OCI-LY7 (cell line): Measurements from ENCODE around the gene SUCLG1. TPM values are rescaled to one million over a fixed set of nuclear protein-coding genes. Genes with fewer than 3 reads are reported as not detected.

Source experiments
- BruUV-seq: library from RNA; stranded (reverse); fragments of 400-500 nt; replicated peaks from 2 replicates; lab custom pipeline; 2021; lab: Mats Ljungman, UMichigan
- CTCF ChIA-PET: fragments of 300-600 bp; sonication (Branson Sonifier 250); formaldehyde crosslinking; loops from one replicate; lab custom pipeline; 2022; ENCODE audit warnings: antibody characterized with exemption; ENCODE audit not compliant: unreplicated experiment; lab: Charles Lee
- POLR2A ChIA-PET: fragments of 300-600 bp; sonication (Branson Sonifier 250); formaldehyde crosslinking; loops from one replicate; lab custom pipeline; 2022; ENCODE audit warnings: antibody characterized with exemption; lab: Charles Lee
- DNase-seq: peaks from one replicate; pipeline ENCODE4 v3.0.0-alpha.2; 2015; ENCODE audit warnings: low spot score
- H2AFZ ChIP-seq: fragments of 200-600 bp; sonication (generic), shearing (Covaris generic); 2 replicates; pipeline ENCODE4 v1.6.1; 2014; ENCODE audit warnings: mild to moderate bottlenecking, antibody characterized with exemption, low read length, moderate library complexity
- H3K27ac ChIP-seq: fragments of 200-600 bp; sonication (generic); 2 replicates; pipeline ENCODE4 v1.5.1; 2014; ENCODE audit warnings: mixed run types, low read depth, mild to moderate bottlenecking, moderate library complexity, low read length, inconsistent platforms; ENCODE audit not compliant: poor library complexity, severe bottlenecking
- H3K36me3 ChIP-seq: fragments of 200-600 bp; sonication (generic); 2 replicates; pipeline ENCODE4 v1.6.1; 2014; ENCODE audit warnings: mild to moderate bottlenecking, antibody characterized with exemption, low read length, moderate library complexity, mixed read lengths; ENCODE audit not compliant: insufficient read depth
- H3K4me1 ChIP-seq: fragments of 200-600 bp; sonication (generic); 2 replicates; pipeline ENCODE4 v1.5.1; 2014; ENCODE audit warnings: mild to moderate bottlenecking, low read length; ENCODE audit not compliant: insufficient read depth, poor library complexity, severe bottlenecking
- H3K4me2 ChIP-seq: fragments of 200-600 bp; sonication (generic); 2 replicates; pipeline ENCODE4 v1.6.1; 2014; ENCODE audit warnings: mild to moderate bottlenecking, low read length
- H3K4me3 ChIP-seq: fragments of 200-600 bp; sonication (generic); 2 replicates; pipeline ENCODE4 v1.5.1; 2014; ENCODE audit warnings: mild to moderate bottlenecking, low read depth, low read length; ENCODE audit not compliant: poor library complexity, severe bottlenecking
- H3K79me2 ChIP-seq: fragments of 200-600 bp; sonication (generic); 2 replicates; pipeline ENCODE4 v1.6.1; 2016; ENCODE audit warnings: low read depth, mild to moderate bottlenecking, low read length, moderate library complexity, mixed read lengths; ENCODE audit not compliant: insufficient read depth
- H3K9me2 ChIP-seq: fragments of 200-600 bp; sonication (generic); 2 replicates; pipeline ENCODE4 v1.6.1; 2016; ENCODE audit warnings: mild to moderate bottlenecking, low read length, mixed read lengths; ENCODE audit not compliant: insufficient read depth
- H3K9me3 ChIP-seq: fragments of 200-600 bp; sonication (generic); 2 replicates; pipeline ENCODE4 v1.6.1; 2014; ENCODE audit warnings: mild to moderate bottlenecking, mixed run types, low read length, mixed read lengths
- H4K20me1 ChIP-seq: fragments of 200-600 bp; sonication (generic); 2 replicates; pipeline ENCODE4 v1.6.1; 2014; ENCODE audit warnings: mild to moderate bottlenecking, antibody characterized with exemption, low read length, moderate library complexity, mixed read lengths; ENCODE audit not compliant: insufficient read depth
- EZH2phosphoT487 ChIP-seq: fragments of 200-600 bp; sonication (generic); IDR thresholded peaks from 2 replicates; pipeline ENCODE4 v1.6.1; 2018; ENCODE audit warnings: low read depth, borderline replicate concordance, mild to moderate bottlenecking, mixed run types, antibody characterized with exemption, low read length, moderate library complexity, mixed read lengths
- intact Hi-C: fragments of 100-400 bp; cut with micrococcal nuclease; formaldehyde crosslinking; loops from one replicate; pipeline ENCODE4 v1.10.0; 2022; ENCODE audit not compliant: unreplicated experiment
- total RNA-seq, 2 experiments: library from RNA; depleted of rRNA in 1 of 2; stranded (reverse); fragments of >200 nt in 1 of 2; shearing (Covaris generic) in 1 of 2; gene quantifications; 2 replicates each; pipeline ENCODE4 v1.2.3, GENCODE V29; 2014 to 2022
- TF ChIP-seq, protein P1 (sequence below): fragments of 200-600 bp; sonication (generic); conservative IDR thresholded peaks from 2 replicates; pipeline ENCODE4 v1.5.1; 2014; ENCODE audit warnings: mild to moderate bottlenecking, antibody characterized with exemption, low read length, moderate library complexity, mixed read lengths

Gene SUCLG1
- total RNA-seq, 2 experiments from 2014 or later: 50.6 to 66.4 TPM

- H3K9me3 ChIP-seq: no peaks in the 10 kb centered on the region
- no peak overlapping the region for H3K4me3 ChIP-seq
- no peaks in the 10 kb centered on the region for H3K79me2 ChIP-seq
- ChIA-PET POLR2A (no interaction called here), CTCF (no interaction called here)
- DNase-seq: no peak
- TF ChIP-seq, protein P1, sequence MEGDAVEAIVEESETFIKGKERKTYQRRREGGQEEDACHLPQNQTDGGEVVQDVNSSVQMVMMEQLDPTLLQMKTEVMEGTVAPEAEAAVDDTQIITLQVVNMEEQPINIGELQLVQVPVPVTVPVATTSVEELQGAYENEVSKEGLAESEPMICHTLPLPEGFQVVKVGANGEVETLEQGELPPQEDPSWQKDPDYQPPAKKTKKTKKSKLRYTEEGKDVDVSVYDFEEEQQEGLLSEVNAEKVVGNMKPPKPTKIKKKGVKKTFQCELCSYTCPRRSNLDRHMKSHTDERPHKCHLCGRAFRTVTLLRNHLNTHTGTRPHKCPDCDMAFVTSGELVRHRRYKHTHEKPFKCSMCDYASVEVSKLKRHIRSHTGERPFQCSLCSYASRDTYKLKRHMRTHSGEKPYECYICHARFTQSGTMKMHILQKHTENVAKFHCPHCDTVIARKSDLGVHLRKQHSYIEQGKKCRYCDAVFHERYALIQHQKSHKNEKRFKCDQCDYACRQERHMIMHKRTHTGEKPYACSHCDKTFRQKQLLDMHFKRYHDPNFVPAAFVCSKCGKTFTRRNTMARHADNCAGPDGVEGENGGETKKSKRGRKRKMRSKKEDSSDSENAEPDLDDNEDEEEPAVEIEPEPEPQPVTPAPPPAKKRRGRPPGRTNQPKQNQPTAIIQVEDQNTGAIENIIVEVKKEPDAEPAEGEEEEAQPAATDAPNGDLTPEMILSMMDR: no peak
- TF ChIP-seq EZH2phosphoT487: no peak
- H3K4me2 ChIP-seq: no peak overlapping the region
- peaks cover 86% of the 10 kb centered on the region for H3K36me3 ChIP-seq
- H3K4me1 ChIP-seq: no peaks in the 10 kb centered on the region
- intact Hi-C loops: no loop called here
- no TSS peak for BruUV-seq
- no peak overlapping the region for H2AFZ ChIP-seq
- H4K20me1 ChIP-seq: no peaks in the 10 kb centered on the region
- no peak overlapping the region for H3K27ac ChIP-seq
- H3K9me2 ChIP-seq: no peaks in the 10 kb centered on the region
Observed at GRCh38 chr2:84441505-84441904, 17.6 kb downstream of the SUCLG1 start.

DNA sequence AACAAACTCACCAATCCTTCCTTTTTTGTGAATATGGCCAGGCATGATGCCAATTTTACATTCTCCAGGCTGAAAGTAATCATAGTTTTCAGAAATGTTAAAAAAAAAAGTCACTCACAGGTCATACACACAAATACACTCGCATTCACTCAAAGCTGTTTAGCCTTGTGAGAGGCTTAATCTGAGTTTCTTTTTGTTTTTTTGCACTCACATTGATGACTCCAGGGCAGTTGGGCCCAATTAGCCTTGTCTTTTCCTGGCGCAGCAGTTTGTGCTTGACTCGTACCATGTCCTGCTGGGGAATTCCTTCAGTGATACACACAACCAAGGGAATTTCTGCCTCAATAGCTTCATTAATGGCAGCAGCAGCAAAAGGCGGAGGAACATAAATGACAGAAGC lies 18.0 kb downstream of the SUCLG1 start:
- Histone ChIP-seq H2AFZ (no peak overlapping the region), H3K36me3 (peaks cover 86% of the 10 kb centered on the region), H3K79me2 (no peaks in the 10 kb centered on the region), H3K9me3 (no peaks in the 10 kb centered on the region), H3K9me2 (no peaks in the 10 kb centered on the region), H4K20me1 (no peaks in the 10 kb centered on the region), H3K4me2 (no peak overlapping the region), H3K4me1 (no peaks in the 10 kb centered on the region), H3K27ac (no peak overlapping the region), H3K4me3 (no peak overlapping the region)
- POLR2A ChIA-PET: interaction anchor here (0.6 kb wide), 1 partner anchor 136 kb away, joined by 3 read pairs; no protein-coding TSS in a partner anchor
- CTCF ChIA-PET: no interaction called here
- BruUV-seq: no TSS peak
- intact Hi-C loops: no loop called here
- DNase-seq: no peak
- no peak for TF ChIP-seq EZH2phosphoT487
- TF ChIP-seq, protein P1: no peak

GRCh38 chr2:84435345-84436025 lies 23.6 kb downstream of the SUCLG1 start:
- no peaks in the 10 kb centered on the region for H3K9me2 ChIP-seq
- H4K20me1 ChIP-seq: no peaks in the 10 kb centered on the region
- no TSS peak for BruUV-seq
- CTCF ChIA-PET: no interaction called here
- no peak overlapping the region for H2AFZ ChIP-seq
- intact Hi-C loops: no loop called here
- DNase-seq: no peak
- no peak for TF ChIP-seq EZH2phosphoT487
- TF ChIP-seq, protein P1: no peak
- POLR2A ChIA-PET: interaction anchor here (0.6 kb wide), 1 partner anchor 100 kb away, joined by 4 read pairs; no protein-coding TSS in a partner anchor
- H3K4me3 ChIP-seq: no peak overlapping the region
- no peaks in the 10 kb centered on the region for H3K79me2 ChIP-seq
- no peak overlapping the region for H3K27ac ChIP-seq
- H3K9me3 ChIP-seq: no peaks in the 10 kb centered on the region
- H3K36me3 ChIP-seq: peaks cover 96% of the 10 kb centered on the region
- no peaks in the 10 kb centered on the region for H3K4me1 ChIP-seq
- no peak overlapping the region for H3K4me2 ChIP-seq
